22Rv1 (cell line): ENCODE results near the gene HCFC2.

Experiments used
- H3K27ac ChIP-seq: fragments of 450-650 bp; 2 replicates; pipeline ENCODE4 v1.5.1; 2017
- ZFX ChIP-seq: fragments of 450-650 bp; IDR thresholded peaks from 2 replicates; pipeline ENCODE4 v1.6.1; 2017; ENCODE audit warnings: antibody characterized with exemption, borderline replicate concordance
- TF ChIP-seq, protein P1 (sequence below): fragments of 450-650 bp; IDR thresholded peaks from 2 replicates; pipeline ENCODE4 v1.5.1; 2017; ENCODE audit warnings: mild to moderate bottlenecking

HCFC2 gene

GRCh38 chr12:104134882-104135281, 70.6 kb downstream of the HCFC2 start:
- TF ChIP-seq, protein P1, sequence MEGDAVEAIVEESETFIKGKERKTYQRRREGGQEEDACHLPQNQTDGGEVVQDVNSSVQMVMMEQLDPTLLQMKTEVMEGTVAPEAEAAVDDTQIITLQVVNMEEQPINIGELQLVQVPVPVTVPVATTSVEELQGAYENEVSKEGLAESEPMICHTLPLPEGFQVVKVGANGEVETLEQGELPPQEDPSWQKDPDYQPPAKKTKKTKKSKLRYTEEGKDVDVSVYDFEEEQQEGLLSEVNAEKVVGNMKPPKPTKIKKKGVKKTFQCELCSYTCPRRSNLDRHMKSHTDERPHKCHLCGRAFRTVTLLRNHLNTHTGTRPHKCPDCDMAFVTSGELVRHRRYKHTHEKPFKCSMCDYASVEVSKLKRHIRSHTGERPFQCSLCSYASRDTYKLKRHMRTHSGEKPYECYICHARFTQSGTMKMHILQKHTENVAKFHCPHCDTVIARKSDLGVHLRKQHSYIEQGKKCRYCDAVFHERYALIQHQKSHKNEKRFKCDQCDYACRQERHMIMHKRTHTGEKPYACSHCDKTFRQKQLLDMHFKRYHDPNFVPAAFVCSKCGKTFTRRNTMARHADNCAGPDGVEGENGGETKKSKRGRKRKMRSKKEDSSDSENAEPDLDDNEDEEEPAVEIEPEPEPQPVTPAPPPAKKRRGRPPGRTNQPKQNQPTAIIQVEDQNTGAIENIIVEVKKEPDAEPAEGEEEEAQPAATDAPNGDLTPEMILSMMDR: no peak
- no peak for TF ChIP-seq ZFX
- H3K27ac ChIP-seq: no peak overlapping the region

- TF ChIP-seq, protein P1: no peak
- TF ChIP-seq ZFX: no peak
- H3K27ac ChIP-seq: peak overlapping the region; percentile 99
Observed at GRCh38 chr12:104136577-104136976, 72.2 kb downstream of the HCFC2 start.

DNA sequence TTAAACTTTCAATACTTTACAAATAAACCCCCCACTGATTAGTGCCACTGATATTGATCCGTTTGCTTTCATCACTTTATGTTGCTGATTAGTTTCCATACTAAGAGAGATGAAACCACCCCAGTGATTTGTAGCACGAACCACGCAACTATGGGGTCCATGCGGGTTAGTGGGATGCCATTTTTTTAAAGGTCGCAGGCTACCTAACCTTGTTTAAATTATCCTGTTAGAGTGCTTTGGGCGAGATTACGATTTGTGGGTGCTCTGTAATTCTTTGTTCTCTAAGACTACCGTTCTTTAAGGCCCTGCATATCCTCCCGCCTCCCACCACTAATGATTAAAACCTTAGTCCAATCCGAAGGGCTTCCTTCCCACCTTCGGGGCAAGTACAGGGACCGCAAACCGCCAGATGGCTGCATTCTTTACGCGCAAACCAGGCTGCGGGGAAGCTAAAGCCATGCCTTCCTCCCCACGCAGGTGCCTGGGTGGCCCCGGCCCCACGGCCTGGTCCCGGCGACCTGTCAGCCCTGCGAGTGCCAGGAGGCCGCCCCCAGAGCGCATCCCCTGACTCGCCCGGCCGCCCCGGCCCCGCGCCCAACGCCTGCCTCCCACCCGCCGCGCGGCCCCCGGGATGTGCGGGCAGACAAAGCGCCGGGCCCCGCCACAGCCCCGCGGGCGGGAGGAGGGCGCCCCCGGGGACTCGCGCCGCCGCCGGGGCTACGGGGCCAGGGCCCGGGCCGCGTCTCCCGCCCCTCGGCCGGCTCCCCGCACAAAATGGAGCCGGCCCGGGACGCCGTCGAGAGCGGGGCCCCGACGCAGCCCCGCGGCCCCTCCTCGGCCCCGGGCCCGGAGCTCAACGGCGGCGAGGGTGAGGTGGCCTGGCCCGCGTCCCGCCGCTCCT, 72.9 kb downstream of the HCFC2 start:
- H3K27ac ChIP-seq: peak overlapping the region; percentile 99
- no peak for TF ChIP-seq ZFX
- TF ChIP-seq, protein P1: 0 out of 2 replicates have a peak, but pooled peaks have one; percentile 15

- peak within 1 kb of the TSS; percentile 99 for H3K27ac ChIP-seq
Observed at GRCh38 chr12:104137902-104138796, 73.8 kb downstream of the HCFC2 start, which contains the start of gene NFYB. Gene NFYB (minus strand): TSS chr12:104138210. CDS start chr12:104135453, 2,757 bp downstream.

DNA sequence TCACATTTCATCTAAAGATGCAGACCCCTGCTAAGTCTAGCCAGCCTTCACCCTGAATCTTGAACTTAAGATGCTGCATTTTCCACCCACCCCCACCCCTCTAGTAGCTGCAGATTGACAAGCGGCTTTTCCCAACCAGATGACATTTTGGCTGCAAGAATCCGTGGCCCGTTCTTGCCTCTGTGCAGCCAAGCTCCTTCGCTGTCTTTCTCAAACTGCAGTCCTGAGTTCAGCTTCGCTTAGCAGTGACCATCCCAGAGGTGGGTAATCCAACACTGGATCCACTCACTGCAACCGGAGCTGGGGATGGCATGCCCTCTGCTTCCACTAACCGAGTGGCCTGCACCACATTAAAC, 74.4 kb downstream of the HCFC2 start:
- peak overlapping the region; percentile 99; the same call in 1 of the 2 replicates for H3K27ac ChIP-seq

More at GRCh38 chr12:104137902-104138796, 73.8 kb downstream of the HCFC2 start, which contains the start of gene NFYB:
- TF ChIP-seq, protein P1: no peak
- no peak for TF ChIP-seq ZFX

DNA sequence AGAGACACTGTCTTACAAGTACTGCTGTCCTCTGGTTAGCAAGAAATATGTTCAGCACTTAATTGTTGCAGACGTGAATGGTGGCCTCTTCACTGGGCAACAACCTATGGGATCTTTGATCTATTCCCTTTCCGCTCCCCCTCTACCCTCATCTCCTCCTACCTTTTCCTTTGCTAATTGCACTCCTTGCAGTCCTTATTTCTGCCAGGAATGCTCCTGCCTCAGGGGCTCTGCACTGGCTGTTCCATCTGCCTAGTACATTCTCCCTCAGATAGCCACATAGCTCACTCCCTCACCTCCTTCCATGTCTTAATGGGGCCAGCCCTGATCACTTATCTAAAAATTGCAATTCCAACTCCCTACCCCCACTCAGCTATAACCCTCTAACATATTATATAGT, 78.2 kb downstream of the HCFC2 start:
- TF ChIP-seq, protein P1: no peak
- no peak for TF ChIP-seq ZFX
- no peak overlapping the region for H3K27ac ChIP-seq

More for the DNA sequence above, 74.4 kb downstream of the HCFC2 start:
- TF ChIP-seq, protein P1: no peak
- TF ChIP-seq ZFX: no peak
